SK-N-MC (cell line): ENCODE results near the gene MRPL27.

Experiments
- EZH2 ChIP-seq: fragments of 200-600 bp; sonication (generic); IDR thresholded peaks from one replicate; pipeline ENCODE4 v1.6.1; 2017; ENCODE audit warnings: antibody characterized with exemption
- POLR2AphosphoS5 ChIP-seq: IDR thresholded peaks from 2 replicates; pipeline ENCODE4 v1.6.1; 2012; ENCODE audit warnings: mild to moderate bottlenecking, low read depth, low read length, borderline replicate concordance

- TF ChIP-seq EZH2 (no peak), POLR2AphosphoS5 (no peak)
Measured at GRCh38 chr17:50329716-50330115, 43.3 kb downstream of the MRPL27 start.
